ENCODE measurements around the gene DAZL.

DAZL gene

GRCh38 chr3:16606398-16606797 is 1.2 kb upstream of the DAZL start:
- Mint-ChIP-seq H3K4me1 (no peaks in the 10 kb centered on the region), H3K27ac (no peak overlapping the region), H3K36me3 (no peaks in the 10 kb centered on the region), H3K4me3 (no peak overlapping the region), H3K9me3 (no peaks in the 10 kb centered on the region), H3K27me3 (peaks cover 2% of the 10 kb centered on the region)
- DNase-seq: no peak
- CTCF ChIA-PET: no interaction called here

GRCh38 chr3:16605966-16606365 is 743 bp upstream of the DAZL start:
- no peak for DNase-seq
- Mint-ChIP-seq H3K27ac (no peak overlapping the region), H3K27me3 (no peaks in the 10 kb centered on the region), H3K4me1 (peaks cover 2% of the 10 kb centered on the region), H3K4me3 (no peak overlapping the region), H3K36me3 (no peaks in the 10 kb centered on the region), H3K9me3 (no peaks in the 10 kb centered on the region)
- CTCF ChIA-PET: no interaction called here

GRCh38 chr3:16604433-16604832 is 790 bp downstream of the DAZL start:
- CTCF ChIA-PET: interaction anchor here (5.4 kb wide), 1 partner anchor 629 kb away, joined by 41 read pairs; no protein-coding TSS in a partner anchor
- Mint-ChIP-seq H3K4me3 (no peak overlapping the region), H3K27me3 (peaks cover 5% of the 10 kb centered on the region), H3K9me3 (no peaks in the 10 kb centered on the region), H3K4me1 (peaks cover 8% of the 10 kb centered on the region), H3K36me3 (no peaks in the 10 kb centered on the region), H3K27ac (no peak overlapping the region)
- DNase-seq: no peak

GRCh38 chr3:16601537-16602005 is 3.7 kb downstream of the DAZL start:
- Mint-ChIP-seq H3K27me3 (peaks cover 12% of the 10 kb centered on the region), H3K4me3 (no peak overlapping the region), H3K27ac (no peak overlapping the region), H3K4me1 (peaks cover 20% of the 10 kb centered on the region), H3K36me3 (no peaks in the 10 kb centered on the region), H3K9me3 (no peaks in the 10 kb centered on the region)
- CTCF ChIA-PET: interaction anchor here (0.6 to 5.4 kb wide), 11 partner anchors 8 to 812 kb away, joined by 3 to 41 read pairs (median 3); no protein-coding TSS in a partner anchor
- no peak for DNase-seq

GRCh38 chr3:16600780-16601536 is 4.3 kb downstream of the DAZL start:
- Mint-ChIP-seq H3K9me3 (no peaks in the 10 kb centered on the region), H3K4me1 (peaks cover 26% of the 10 kb centered on the region), H3K27ac (no peak overlapping the region), H3K27me3 (peaks cover 12% of the 10 kb centered on the region), H3K4me3 (no peak overlapping the region), H3K36me3 (no peaks in the 10 kb centered on the region)
- CTCF ChIA-PET: interaction anchor here (0.5 to 5.4 kb wide), 16 partner anchors 9 to 1240 kb away, joined by 3 to 41 read pairs (median 3); no protein-coding TSS in a partner anchor
- peak; percentile 86 for DNase-seq

- CTCF ChIA-PET: interaction anchor here (1.0 to 5.4 kb wide), 5 partner anchors 10 to 814 kb away, joined by 3 to 41 read pairs (median 4); no protein-coding TSS in a partner anchor
- Mint-ChIP-seq H3K9me3 (no peaks in the 10 kb centered on the region), H3K4me1 (peaks cover 30% of the 10 kb centered on the region), H3K4me3 (no peak overlapping the region), H3K27me3 (peaks cover 13% of the 10 kb centered on the region), H3K36me3 (no peaks in the 10 kb centered on the region), H3K27ac (no peak overlapping the region)
- DNase-seq: no peak
Observed at GRCh38 chr3:16599694-16600093, 5.5 kb downstream of the DAZL start.

GRCh38 chr3:16596352-16597032 is 8.7 kb downstream of the DAZL start:
- no peak overlapping the region for H3K27ac Mint-ChIP-seq
- H3K4me3 Mint-ChIP-seq: no peak overlapping the region
- CTCF ChIA-PET: interaction anchor here (0.6 to 1.6 kb wide), 7 partner anchors 9 to 633 kb away, joined by 3 to 5 read pairs (median 3); no protein-coding TSS in a partner anchor
- H3K9me3 Mint-ChIP-seq: no peaks in the 10 kb centered on the region
- no peak for DNase-seq
- peaks cover 19% of the 10 kb centered on the region for H3K27me3 Mint-ChIP-seq
- H3K4me1 Mint-ChIP-seq: peaks cover 30% of the 10 kb centered on the region
- no peaks in the 10 kb centered on the region for H3K36me3 Mint-ChIP-seq

- Mint-ChIP-seq H3K4me1 (peaks cover 28% of the 10 kb centered on the region), H3K27ac (no peak overlapping the region), H3K36me3 (no peaks in the 10 kb centered on the region), H3K9me3 (no peaks in the 10 kb centered on the region), H3K27me3 (peaks cover 24% of the 10 kb centered on the region), H3K4me3 (no peak overlapping the region)
- CTCF ChIA-PET: interaction anchor here (0.7 to 1.2 kb wide), 3 partner anchors 42 to 633 kb away, joined by 3 read pairs; no protein-coding TSS in a partner anchor
- no peak for DNase-seq
Observed at GRCh38 chr3:16595778-16596177, 9.4 kb downstream of the DAZL start.

- no peaks in the 10 kb centered on the region for H3K9me3 Mint-ChIP-seq
- H3K4me3 Mint-ChIP-seq: no peak overlapping the region
- peaks cover 13% of the 10 kb centered on the region for H3K27me3 Mint-ChIP-seq
- H3K4me1 Mint-ChIP-seq: peaks cover 3% of the 10 kb centered on the region
- H3K27ac Mint-ChIP-seq: no peak overlapping the region
- H3K36me3 Mint-ChIP-seq: no peaks in the 10 kb centered on the region
- DNase-seq: no peak
- CTCF ChIA-PET: interaction anchor here (0.7 kb wide), 1 partner anchor 213 kb away, joined by 3 read pairs; no protein-coding TSS in a partner anchor
Observed at GRCh38 chr3:16589867-16590624, 15.2 kb downstream of the DAZL start.

- no peaks in the 10 kb centered on the region for H3K36me3 Mint-ChIP-seq
- no peak overlapping the region for H3K4me3 Mint-ChIP-seq
- H3K9me3 Mint-ChIP-seq: no peaks in the 10 kb centered on the region
- H3K27me3 Mint-ChIP-seq: peaks cover 9% of the 10 kb centered on the region
- peaks cover 3% of the 10 kb centered on the region for H3K4me1 Mint-ChIP-seq
- CTCF ChIA-PET: no interaction called here
- DNase-seq: no peak
- no peak overlapping the region for H3K27ac Mint-ChIP-seq
Observed at GRCh38 chr3:16589120-16589519, 16.1 kb downstream of the DAZL start.

- H3K9me3 Mint-ChIP-seq: no peaks in the 10 kb centered on the region
- H3K27me3 Mint-ChIP-seq: peaks cover 13% of the 10 kb centered on the region
- no peak for DNase-seq
- H3K4me1 Mint-ChIP-seq: peaks cover 3% of the 10 kb centered on the region
- no peak overlapping the region for H3K4me3 Mint-ChIP-seq
- CTCF ChIA-PET: interaction anchor here (1.7 to 1.8 kb wide), 2 partner anchors 9 to 14 kb away, joined by 4 read pairs; no protein-coding TSS in a partner anchor
- H3K36me3 Mint-ChIP-seq: no peaks in the 10 kb centered on the region
- H3K27ac Mint-ChIP-seq: no peak overlapping the region
Observed at GRCh38 chr3:16587681-16588060, 17.6 kb downstream of the DAZL start.

GRCh38 chr3:16587047-16587680 is 18.1 kb downstream of the DAZL start:
- no peak for DNase-seq
- H3K27ac Mint-ChIP-seq: no peak overlapping the region
- H3K4me1 Mint-ChIP-seq: peaks cover 3% of the 10 kb centered on the region
- H3K9me3 Mint-ChIP-seq: no peaks in the 10 kb centered on the region
- H3K36me3 Mint-ChIP-seq: no peaks in the 10 kb centered on the region
- no peak overlapping the region for H3K4me3 Mint-ChIP-seq
- H3K27me3 Mint-ChIP-seq: peaks cover 9% of the 10 kb centered on the region
- CTCF ChIA-PET: interaction anchor here (1.7 to 1.8 kb wide), 2 partner anchors 10 to 14 kb away, joined by 4 read pairs; no protein-coding TSS in a partner anchor

GRCh38 chr3:16584880-16585279 is 20.3 kb downstream of the DAZL start:
- H3K9me3 Mint-ChIP-seq: no peaks in the 10 kb centered on the region
- no peak overlapping the region for H3K4me3 Mint-ChIP-seq
- no peak overlapping the region for H3K27ac Mint-ChIP-seq
- H3K27me3 Mint-ChIP-seq: peaks cover 7% of the 10 kb centered on the region
- CTCF ChIA-PET: no interaction called here
- DNase-seq: no peak
- H3K36me3 Mint-ChIP-seq: no peaks in the 10 kb centered on the region
- H3K4me1 Mint-ChIP-seq: no peaks in the 10 kb centered on the region
